Measurements from ENCODE around the gene ITGAD.

Gene ITGAD

GRCh38 chr16:31393056-31393455 is at the start of gene ITGAD:
Gene ITGAD (plus strand): TSS chr16:31393335. CDS start chr16:31393361, 26 bp downstream.
- DNase-seq, result no peak

GRCh38 chr16:31344712-31345111 is 48.4 kb upstream of the ITGAD start:
- DNase-seq, result no peak

GRCh38 chr16:31347445-31347844 is 45.7 kb upstream of the ITGAD start:
- DNase-seq, result no peak

GRCh38 chr16:31348579-31348978 is 44.6 kb upstream of the ITGAD start:
- DNase-seq, result no peak

GRCh38 chr16:31350275-31351005 is 42.7 kb upstream of the ITGAD start:
- DNase-seq, result no peak

GRCh38 chr16:31351246-31351941 is 41.7 kb upstream of the ITGAD start:
- no peak for DNase-seq

GRCh38 chr16:31351942-31352325 is 41.2 kb upstream of the ITGAD start:
- DNase-seq, result no peak

- no peak for DNase-seq
These were observed 40.6 kb upstream of the ITGAD start for GRCh38 chr16:31352376-31353115.

- DNase-seq, result no peak
These were observed 38.5 kb upstream of the ITGAD start, which contains the start of gene ITGAX for GRCh38 chr16:31354394-31355291. Gene ITGAX (plus strand): TSS chr16:31355176. CDS start chr16:31355255, 79 bp downstream.

GRCh38 chr16:31355431-31356100 is 37.6 kb upstream of the ITGAD start:
- no peak for DNase-seq

- no peak for DNase-seq
These were observed 36.4 kb upstream of the ITGAD start for GRCh38 chr16:31356566-31357323.

- DNase-seq, result no peak
These were observed 35.6 kb upstream of the ITGAD start for GRCh38 chr16:31357324-31358109.

GRCh38 chr16:31360251-31360650 is 32.9 kb upstream of the ITGAD start:
- no peak for DNase-seq

GRCh38 chr16:31361201-31362110 is 31.7 kb upstream of the ITGAD start:
- no peak for DNase-seq

- no peak for DNase-seq
These were observed 30.4 kb upstream of the ITGAD start for GRCh38 chr16:31362476-31363405.

GRCh38 chr16:31363721-31364120 is 29.4 kb upstream of the ITGAD start:
- DNase-seq, result no peak

GRCh38 chr16:31364421-31364820 is 28.7 kb upstream of the ITGAD start:
- no peak for DNase-seq
